MM.1S (cell line): ENCODE data around the gene TENT4A.

ENCODE experiments used
- EZH2 ChIP-seq: fragments of 300-600 bp; sonication (generic); optimal IDR thresholded peaks from 2 replicates; pipeline ENCODE3; 2017; ENCODE audit warnings: low read depth, mild to moderate bottlenecking, antibody characterized with exemption, low read length, mixed read lengths
- TF ChIP-seq, protein P1 (sequence below): fragments of 300-600 bp; sonication (generic); IDR thresholded peaks from 2 replicates; pipeline ENCODE4 v1.5.1; 2016; ENCODE audit warnings: antibody characterized with exemption, low read length, mixed read lengths

DNA sequence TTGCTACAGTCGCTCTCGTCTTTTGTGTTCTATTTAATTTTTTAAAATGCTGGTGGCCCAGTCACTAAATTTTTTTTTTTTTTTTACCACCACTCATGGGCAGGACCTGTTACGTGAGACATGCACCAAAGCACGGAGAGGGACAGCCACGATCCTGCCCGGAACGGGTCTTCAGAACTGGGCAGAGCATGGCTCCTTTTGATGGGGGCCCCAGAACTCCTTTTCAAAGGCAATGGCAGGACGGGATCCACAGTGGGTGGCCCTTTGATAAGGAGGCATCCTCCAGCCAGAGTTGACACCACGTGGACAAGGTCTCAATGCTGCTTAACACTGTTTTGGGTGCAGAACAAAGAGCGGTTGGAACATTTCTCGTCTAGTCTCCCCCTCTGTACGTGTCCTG lies 50.0 kb downstream of the TENT4A start:
- TF ChIP-seq, protein P1, sequence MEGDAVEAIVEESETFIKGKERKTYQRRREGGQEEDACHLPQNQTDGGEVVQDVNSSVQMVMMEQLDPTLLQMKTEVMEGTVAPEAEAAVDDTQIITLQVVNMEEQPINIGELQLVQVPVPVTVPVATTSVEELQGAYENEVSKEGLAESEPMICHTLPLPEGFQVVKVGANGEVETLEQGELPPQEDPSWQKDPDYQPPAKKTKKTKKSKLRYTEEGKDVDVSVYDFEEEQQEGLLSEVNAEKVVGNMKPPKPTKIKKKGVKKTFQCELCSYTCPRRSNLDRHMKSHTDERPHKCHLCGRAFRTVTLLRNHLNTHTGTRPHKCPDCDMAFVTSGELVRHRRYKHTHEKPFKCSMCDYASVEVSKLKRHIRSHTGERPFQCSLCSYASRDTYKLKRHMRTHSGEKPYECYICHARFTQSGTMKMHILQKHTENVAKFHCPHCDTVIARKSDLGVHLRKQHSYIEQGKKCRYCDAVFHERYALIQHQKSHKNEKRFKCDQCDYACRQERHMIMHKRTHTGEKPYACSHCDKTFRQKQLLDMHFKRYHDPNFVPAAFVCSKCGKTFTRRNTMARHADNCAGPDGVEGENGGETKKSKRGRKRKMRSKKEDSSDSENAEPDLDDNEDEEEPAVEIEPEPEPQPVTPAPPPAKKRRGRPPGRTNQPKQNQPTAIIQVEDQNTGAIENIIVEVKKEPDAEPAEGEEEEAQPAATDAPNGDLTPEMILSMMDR, result no peak
- no peak for TF ChIP-seq EZH2
